Calu3 (cell line): ENCODE measurements around the gene RNF213. TPM values are rescaled to one million over a fixed set of nuclear protein-coding genes. Genes with fewer than 3 reads are reported as not detected.

Experiments
- BruUV-seq: library from RNA; stranded (reverse); fragments of 400-500 nt; replicated peaks from 2 replicates; lab custom pipeline; 2021; lab: Mats Ljungman, UMichigan
- CTCF ChIA-PET: fragments of 300-600 bp; sonication (Branson Sonifier 250); formaldehyde crosslinking; loops from one replicate; lab custom pipeline; 2022; ENCODE audit warnings: antibody characterized with exemption; lab: Charles Lee
- DNase-seq: peaks from one replicate; pipeline ENCODE4 v3.0.0; 2022
- H3K27ac Mint-ChIP-seq: one replicate; pipeline ENCODE4 v1.8.0; 2022; ENCODE audit warnings: mixed read lengths; ENCODE audit not compliant: unreplicated experiment
- H3K27me3 Mint-ChIP-seq: one replicate; pipeline ENCODE4 v1.8.0; 2022; ENCODE audit warnings: mixed read lengths; ENCODE audit not compliant: unreplicated experiment
- H3K36me3 Mint-ChIP-seq: one replicate; pipeline ENCODE4 v1.8.0; 2022; ENCODE audit warnings: mild to moderate bottlenecking, moderate library complexity, mixed read lengths; ENCODE audit not compliant: insufficient read depth, unreplicated experiment
- H3K4me1 Mint-ChIP-seq: one replicate; pipeline ENCODE4 v1.8.0; 2022; ENCODE audit warnings: mild to moderate bottlenecking, low read depth, mixed read lengths; ENCODE audit not compliant: unreplicated experiment
- H3K4me3 Mint-ChIP-seq: one replicate; pipeline ENCODE4 v1.8.0; 2022; ENCODE audit warnings: mild to moderate bottlenecking, low read depth, moderate library complexity, mixed read lengths; ENCODE audit not compliant: unreplicated experiment
- H3K9me3 Mint-ChIP-seq: one replicate; pipeline ENCODE4 v1.8.0; 2022; ENCODE audit warnings: low read depth, mixed read lengths; ENCODE audit not compliant: unreplicated experiment
- intact Hi-C: fragments of 100-400 bp; cut with micrococcal nuclease; formaldehyde crosslinking; loops from one replicate; pipeline ENCODE4 v1.10.0; 2022; ENCODE audit not compliant: unreplicated experiment
- total RNA-seq: library from RNA; stranded (reverse); gene quantifications from 2 replicates; pipeline ENCODE4 v1.2.3, GENCODE V29; 2022
- TF ChIP-seq, protein P1 (sequence below): fragments of 200-600 bp; IDR thresholded peaks from one replicate; pipeline ENCODE4 v1.8.0; 2022; ENCODE audit warnings: antibody characterized with exemption; ENCODE audit not compliant: unreplicated experiment

The RNF213 gene
- total RNA-seq, 1 experiment from 2014 or later: 221 TPM

DNA sequence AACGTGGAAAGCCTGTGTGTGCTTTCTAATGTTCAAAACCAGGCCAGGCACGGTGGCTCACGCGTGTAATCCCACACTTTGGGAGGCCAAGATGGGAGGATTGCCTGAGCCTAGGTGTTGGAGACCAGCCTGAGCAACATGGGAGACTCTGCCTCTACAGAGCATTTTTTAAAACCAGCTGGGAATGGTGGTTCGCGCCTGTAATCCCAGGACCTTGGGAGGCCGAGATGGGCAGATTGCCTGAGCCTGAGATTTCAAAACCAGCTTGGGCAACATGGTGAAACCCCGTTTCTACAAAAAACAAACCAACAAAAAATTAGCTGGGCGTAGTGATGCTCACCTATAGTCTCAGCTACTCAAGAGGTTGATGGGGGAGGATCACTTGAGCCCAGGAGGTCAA, 26.4 kb downstream of the RNF213 start:
- Mint-ChIP-seq H3K36me3 (peaks cover 45% of the 10 kb centered on the region), H3K9me3 (no peaks in the 10 kb centered on the region), H3K27ac (no peak overlapping the region), H3K27me3 (no peaks in the 10 kb centered on the region), H3K4me1 (no peaks in the 10 kb centered on the region), H3K4me3 (no peak overlapping the region)
- intact Hi-C loops: no loop called here
- BruUV-seq: no TSS peak
- CTCF ChIA-PET: no interaction called here
- no peak for DNase-seq
- TF ChIP-seq, protein P1, sequence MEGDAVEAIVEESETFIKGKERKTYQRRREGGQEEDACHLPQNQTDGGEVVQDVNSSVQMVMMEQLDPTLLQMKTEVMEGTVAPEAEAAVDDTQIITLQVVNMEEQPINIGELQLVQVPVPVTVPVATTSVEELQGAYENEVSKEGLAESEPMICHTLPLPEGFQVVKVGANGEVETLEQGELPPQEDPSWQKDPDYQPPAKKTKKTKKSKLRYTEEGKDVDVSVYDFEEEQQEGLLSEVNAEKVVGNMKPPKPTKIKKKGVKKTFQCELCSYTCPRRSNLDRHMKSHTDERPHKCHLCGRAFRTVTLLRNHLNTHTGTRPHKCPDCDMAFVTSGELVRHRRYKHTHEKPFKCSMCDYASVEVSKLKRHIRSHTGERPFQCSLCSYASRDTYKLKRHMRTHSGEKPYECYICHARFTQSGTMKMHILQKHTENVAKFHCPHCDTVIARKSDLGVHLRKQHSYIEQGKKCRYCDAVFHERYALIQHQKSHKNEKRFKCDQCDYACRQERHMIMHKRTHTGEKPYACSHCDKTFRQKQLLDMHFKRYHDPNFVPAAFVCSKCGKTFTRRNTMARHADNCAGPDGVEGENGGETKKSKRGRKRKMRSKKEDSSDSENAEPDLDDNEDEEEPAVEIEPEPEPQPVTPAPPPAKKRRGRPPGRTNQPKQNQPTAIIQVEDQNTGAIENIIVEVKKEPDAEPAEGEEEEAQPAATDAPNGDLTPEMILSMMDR: no peak

DNA sequence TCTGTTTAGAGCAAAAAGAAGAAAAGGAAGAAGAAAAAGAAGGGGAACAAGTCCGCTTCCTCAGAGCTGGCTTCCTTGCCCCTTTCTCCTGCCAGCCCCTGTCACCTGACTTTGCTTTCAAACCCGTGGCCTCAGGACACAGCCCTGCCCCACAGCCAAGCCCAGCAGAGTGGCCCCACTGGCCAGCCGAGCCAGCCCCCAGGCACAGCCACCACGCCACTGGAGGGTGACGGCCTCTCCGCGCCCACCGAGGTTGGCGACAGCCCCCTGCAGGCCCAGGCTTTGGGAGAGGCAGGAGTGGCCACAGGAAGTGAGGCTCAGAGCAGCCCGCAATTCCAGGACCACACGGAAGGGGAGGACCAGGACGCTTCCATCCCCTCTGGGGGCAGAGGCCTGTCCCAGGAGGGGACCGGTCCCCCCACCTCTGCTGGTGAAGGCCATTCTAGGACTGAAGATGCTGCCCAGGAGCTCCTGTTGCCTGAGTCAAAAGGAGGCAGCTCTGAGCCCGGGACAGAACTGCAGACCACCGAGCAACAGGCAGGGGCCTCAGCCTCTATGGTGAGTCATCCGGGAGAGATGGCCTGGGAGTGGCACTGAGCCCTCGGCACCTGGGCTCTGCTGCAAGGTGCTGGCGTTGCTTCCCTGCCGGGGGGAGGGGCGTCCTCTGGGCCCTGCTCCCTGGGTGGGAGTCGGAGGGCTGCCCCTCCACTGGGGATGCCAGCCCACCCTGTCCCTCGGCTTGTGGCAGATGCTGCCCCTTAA, 27.3 kb downstream of the RNF213 start:
- H3K36me3 Mint-ChIP-seq: peaks cover 53% of the 10 kb centered on the region
- H3K4me3 Mint-ChIP-seq: no peak overlapping the region
- no peaks in the 10 kb centered on the region for H3K27me3 Mint-ChIP-seq
- no peak overlapping the region for H3K27ac Mint-ChIP-seq
- TF ChIP-seq, protein P1: no peak
- no peaks in the 10 kb centered on the region for H3K9me3 Mint-ChIP-seq
- H3K4me1 Mint-ChIP-seq: no peaks in the 10 kb centered on the region
- no peak for DNase-seq
- CTCF ChIA-PET: no interaction called here
- no TSS peak for BruUV-seq
- intact Hi-C loops: no loop called here

DNA sequence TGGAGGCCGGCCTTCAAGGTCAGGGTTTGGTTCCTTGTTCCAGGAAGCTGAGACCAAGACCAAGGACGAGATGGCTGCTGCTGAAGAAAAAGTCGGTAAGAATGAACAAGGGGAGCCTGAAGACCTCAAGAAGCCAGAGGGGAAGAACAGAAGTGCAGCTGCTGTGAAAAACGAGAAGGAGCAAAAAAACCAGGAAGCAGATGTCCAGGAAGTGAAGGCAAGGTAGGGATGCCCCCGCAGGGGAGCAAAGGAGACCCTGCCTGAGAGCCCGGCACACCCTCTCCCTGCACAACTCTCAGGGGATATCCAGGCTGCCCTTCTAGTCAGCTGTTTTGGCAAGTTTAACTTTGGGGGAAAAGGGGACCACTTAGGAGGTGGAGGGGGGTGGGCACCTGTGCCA, 29.0 kb downstream of the RNF213 start:
- no TSS peak for BruUV-seq
- Mint-ChIP-seq H3K4me1 (no peaks in the 10 kb centered on the region), H3K27me3 (no peaks in the 10 kb centered on the region), H3K27ac (no peak overlapping the region), H3K4me3 (no peak overlapping the region), H3K36me3 (peaks cover 67% of the 10 kb centered on the region), H3K9me3 (no peaks in the 10 kb centered on the region)
- TF ChIP-seq, protein P1: no peak
- intact Hi-C loops: no loop called here
- DNase-seq: no peak
- CTCF ChIA-PET: no interaction called here

DNA sequence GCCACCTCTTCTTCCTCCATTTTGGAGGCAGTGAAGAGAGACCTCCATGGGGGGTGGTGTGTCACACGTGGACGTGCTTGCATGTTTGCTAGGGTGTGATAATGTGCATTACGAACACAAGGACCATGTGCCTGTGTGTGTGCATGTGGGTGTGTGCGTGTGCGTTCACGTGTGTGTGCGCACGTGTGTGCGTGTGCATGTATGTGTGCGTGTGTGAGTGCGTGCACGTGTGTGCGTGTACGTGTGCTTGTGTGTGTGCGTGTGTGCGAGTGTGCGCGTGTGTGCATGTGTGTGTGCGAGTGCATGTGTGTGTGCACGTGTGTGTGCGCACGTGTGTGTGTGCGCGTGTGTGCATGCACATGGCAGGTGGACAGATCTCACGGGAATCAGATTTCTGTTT, 29.5 kb downstream of the RNF213 start:
- DNase-seq: no peak
- intact Hi-C loops: no loop called here
- TF ChIP-seq, protein P1: no peak
- CTCF ChIA-PET: no interaction called here
- no TSS peak for BruUV-seq
- Mint-ChIP-seq H3K27ac (no peak overlapping the region), H3K4me3 (no peak overlapping the region), H3K9me3 (no peaks in the 10 kb centered on the region), H3K36me3 (peaks cover 71% of the 10 kb centered on the region), H3K4me1 (no peaks in the 10 kb centered on the region), H3K27me3 (no peaks in the 10 kb centered on the region)
